GM12878 (cell line): Measurements from ENCODE around the gene ABHD6. TPM values are rescaled to one million over a fixed set of nuclear protein-coding genes. Genes with fewer than 3 reads are reported as not detected.

Experiments
- ATAC-seq: fragments of 200-7000 bp; cut with Tn5 transposase; 3 replicates; pipeline ENCODE4 v1.9.1; 2020; ENCODE audit warnings: mild to moderate bottlenecking, moderate library complexity
- BruUV-seq: library from RNA; stranded (reverse); fragments of 400-500 nt; replicated peaks from 2 replicates; lab custom pipeline; 2021; lab: Mats Ljungman, UMichigan
- CTCF ChIA-PET: fragments of 300-600 bp; sonication (Branson Sonifier 250); formaldehyde crosslinking; extraction: SDS; loops from one replicate; lab custom pipeline; 2021; ENCODE audit warnings: inconsistent platforms; lab: Yijun Ruan, JAX
- POLR2A ChIA-PET: fragments of 350-600 bp; formaldehyde crosslinking; extraction: SDS; loops from one replicate; lab custom pipeline; 2021; ENCODE audit warnings: inconsistent platforms; lab: Charles Lee
- RAD21 ChIA-PET: fragments of 300-600 bp; sonication (Branson Sonifier 250); formaldehyde crosslinking; loops from one replicate; lab custom pipeline; 2023; ENCODE audit warnings: antibody characterized with exemption; ENCODE audit not compliant: unreplicated experiment; lab: Charles Lee
- SMC1A ChIA-PET: fragments of 300-600 bp; sonication (Branson Sonifier 250); formaldehyde crosslinking; loops from one replicate; lab custom pipeline; 2023; ENCODE audit not compliant: unreplicated experiment, uncharacterized antibody; lab: Charles Lee
- DNase-seq: peaks from one replicate; pipeline ENCODE4 v3.0.0-alpha.2; 2011; ENCODE audit warnings: low read depth, low spot score
- FAIRE-seq: peaks from 3 replicates; lab custom pipeline; 2011; peaks lifted over from hg19 to GRCh38; lab: Jason Lieb, UNC
- H2AFZ ChIP-seq: 2 replicates; pipeline ENCODE4 v1.6.0; 2011; ENCODE audit warnings: low read depth, low read length, control low read depth; ENCODE audit not compliant: control insufficient read depth
- H3K27ac ChIP-seq: 2 replicates; pipeline ENCODE4 v1.5.1; 2011; ENCODE audit warnings: control low read depth; ENCODE audit not compliant: control insufficient read depth, insufficient read depth
- H3K27me3 ChIP-seq, 2 experiments: replicated peaks in 1 of 2; 2 replicates each; pipeline versions ENCODE4 v1.6.0 to v1.6.1; 2011; ENCODE audit warnings: low read length in 1 of 2; ENCODE audit not compliant: control insufficient read depth in 2 of 2, insufficient read depth in 2 of 2
- H3K36me3 ChIP-seq, 2 experiments: 2 replicates each; pipeline ENCODE4 v1.5.1; 2011; ENCODE audit warnings: low read length in 1 of 2; ENCODE audit not compliant: control insufficient read depth in 2 of 2, insufficient read depth in 2 of 2
- H3K4me1 ChIP-seq: 2 replicates; pipeline ENCODE4 v1.6.1; 2011; ENCODE audit warnings: mild to moderate bottlenecking, low read length, moderate library complexity, mixed read lengths; ENCODE audit not compliant: control insufficient read depth, insufficient read depth
- H3K4me2 ChIP-seq: 2 replicates; pipeline ENCODE4 v1.6.0; 2011; ENCODE audit warnings: control low read depth; ENCODE audit not compliant: control insufficient read depth, insufficient read depth
- H3K4me3 ChIP-seq: fragments of 200-600 bp; sonication (generic); 2 replicates; pipeline ENCODE4 v1.5.1; 2016
- H3K79me2 ChIP-seq: 2 replicates; pipeline ENCODE4 v1.6.0; 2011; ENCODE audit warnings: low read length; ENCODE audit not compliant: control insufficient read depth, insufficient read depth
- H3K9ac ChIP-seq: 2 replicates; pipeline ENCODE4 v1.8.0; 2011; ENCODE audit warnings: low read length, control low read depth, mixed read lengths; ENCODE audit not compliant: control insufficient read depth, insufficient read depth
- H3K9me3 ChIP-seq: replicated peaks from 3 replicates; pipeline ENCODE4 v1.5.1; 2011; ENCODE audit warnings: mild to moderate bottlenecking, low read length; ENCODE audit not compliant: control insufficient read depth, insufficient read depth
- H4K20me1 ChIP-seq: 2 replicates; pipeline ENCODE4 v1.6.0; 2011; ENCODE audit not compliant: control insufficient read depth, insufficient read depth
- CBX5 ChIP-seq: sonication (generic); IDR thresholded peaks from 2 replicates; pipeline ENCODE4 v1.6.1; 2016; ENCODE audit warnings: low read depth, moderate library complexity, mild to moderate bottlenecking, inconsistent platforms
- E2F8 ChIP-seq: fragments of 450-650 bp; IDR thresholded peaks from 2 replicates; pipeline ENCODE4 v1.6.1; 2018; ENCODE audit warnings: mild to moderate bottlenecking, low read depth, moderate library complexity; ENCODE audit not compliant: partially characterized antibody
- FOS ChIP-seq: IDR thresholded peaks from 3 replicates; pipeline ENCODE4 v1.6.1; 2011; ENCODE audit warnings: borderline replicate concordance; ENCODE audit not compliant: insufficient read length; ENCODE audit errors: extremely low read depth
- HDGF ChIP-seq: fragments of 450-650 bp; IDR thresholded peaks from 2 replicates; pipeline ENCODE4 v1.6.1; 2016; ENCODE audit warnings: antibody characterized with exemption
- IKZF1 ChIP-seq: fragments of 450-650 bp; conservative IDR thresholded peaks from 2 replicates; pipeline ENCODE4 v1.6.1; 2017; ENCODE audit warnings: antibody characterized with exemption, mild to moderate bottlenecking
- JUNB ChIP-seq: IDR thresholded peaks from 2 replicates; pipeline ENCODE4 v1.6.1; 2016; ENCODE audit warnings: antibody characterized with exemption, mild to moderate bottlenecking
- NRF1 ChIP-seq: conservative IDR thresholded peaks from 2 replicates; pipeline ENCODE4 v1.6.1; 2011; ENCODE audit warnings: mild to moderate bottlenecking, low read depth, low read length, improper control_type of control experiment
- PBX3 ChIP-seq: IDR thresholded peaks from 2 replicates; pipeline ENCODE4 v1.6.1; 2011; ENCODE audit warnings: mild to moderate bottlenecking, low read depth, low read length, moderate library complexity; ENCODE audit not compliant: insufficient replicate concordance
- RB1 ChIP-seq: fragments of 450-650 bp; formaldehyde crosslinking; IDR thresholded peaks from 2 replicates; pipeline ENCODE4 v1.6.1; 2017; ENCODE audit warnings: mild to moderate bottlenecking, borderline replicate concordance
- RBBP5 ChIP-seq: fragments of 200-600 bp; sonication (generic); conservative IDR thresholded peaks from 2 replicates; pipeline ENCODE4 v1.6.1; 2016
- RCOR1 ChIP-seq: conservative IDR thresholded peaks from 2 replicates; pipeline ENCODE4 v1.6.1; 2012; ENCODE audit warnings: low read depth, low read length, improper control_type of control experiment
- RELB ChIP-seq: fragments of 450-650 bp; IDR thresholded peaks from 2 replicates; pipeline ENCODE4 v1.6.1; 2017; ENCODE audit warnings: low read depth, mild to moderate bottlenecking, moderate library complexity
- SIN3A ChIP-seq: IDR thresholded peaks from 2 replicates; pipeline ENCODE4 v1.6.1; 2012; ENCODE audit warnings: low read depth, low read length, improper control_type of control experiment
- SMARCA5 ChIP-seq: fragments of 450-650 bp; IDR thresholded peaks from 2 replicates; pipeline ENCODE4 v1.6.1; 2017; ENCODE audit warnings: mild to moderate bottlenecking
- SRF ChIP-seq, 2 experiments: IDR thresholded peaks; 2 replicates each; pipeline ENCODE4 v1.6.1; 2011; ENCODE audit warnings: low read depth in 2 of 2, low read length in 2 of 2, mild to moderate bottlenecking in 1 of 2, moderate library complexity in 1 of 2
- TAF1 ChIP-seq: IDR thresholded peaks from 2 replicates; pipeline ENCODE4 v1.6.1; 2011; ENCODE audit warnings: mild to moderate bottlenecking, low read depth, low read length, borderline replicate concordance
- TARDBP ChIP-seq: IDR thresholded peaks from 2 replicates; pipeline ENCODE4 v1.6.1; 2016; ENCODE audit warnings: borderline replicate concordance
- WGBS: methylation state at CpG from one replicate; pipeline ENCODE4 v1.1.6; 2016; ENCODE audit warnings: low lambda C conversion rate; ENCODE audit not compliant: insufficient replicate concordance, insufficient coverage; ENCODE audit errors: missing lambda C conversion rate; 5-methylcytosine and 5-hydroxymethylcytosine counted together
- in situ Hi-C: fragments of 300-500 bp; cut with MboI; formaldehyde crosslinking; loops from 9 replicates; pipeline ENCODE4 v1.14.3; 2018; ENCODE audit warnings: mixed read lengths
- intact Hi-C: fragments of 100-400 bp; cut with micrococcal nuclease; formaldehyde crosslinking; loops from one replicate; pipeline ENCODE4 v1.14.2; 2022; ENCODE audit not compliant: unreplicated experiment
- polyA plus RNA-seq, 11 experiments: library from polyadenylated mRNA; depleted of rRNA in 4 of 11; unstranded in 6 of 11; stranded (reverse) in 5 of 11; fragments of >200 nt; fragmentation: Nextera tagmentation in 4 of 11; fragmentation: Illumina TruSeq in 1 of 11; extraction: Ambion mirVana in 4 of 11; extraction: Trizol in 1 of 11; gene quantifications; 1 replicate in 1 of 11; 2 replicates in 10 of 11; pipeline versions ENCODE4 v1.2.1 to v1.2.3, GENCODE V29; 2011 to 2016; ENCODE audit warnings: inconsistent platforms in 2 of 11, missing spikeins in 2 of 11, low read depth in 1 of 11
- total RNA-seq, 4 experiments: library from RNA; depleted of rRNA in 3 of 4; stranded (reverse); fragments of >200 nt in 3 of 4; fragmentation: Illumina TruSeq in 1 of 4; extraction: Trizol in 1 of 4; gene quantifications; 2 replicates each; pipeline versions ENCODE4 v1.2.1 to v1.2.3, GENCODE V29; 2013 to 2021

Gene ABHD6
- total and polyA plus RNA-seq, 10 of the 15 experiments (the other 5 are each of a cell fraction or from before 2014, with no cell fraction given), result 1.4 to 33.2 (median 3.2) TPM

- peak overlapping the region; percentile 68 for H3K4me3 ChIP-seq
- POLR2A ChIA-PET, result interaction anchor here (0.7 to 2.9 kb wide), 8 partner anchors 8 to 69 kb away, joined by 3 to 15 read pairs (median 6); partner anchors contain the start of genes HTD2 and RPP14
- DNase-seq (no peak), ATAC-seq (peak; percentile 66), FAIRE-seq (no peak)
- in situ Hi-C loops, result no loop called here
- peaks cover 13% of the 10 kb centered on the region for H3K4me1 ChIP-seq
- BruUV-seq, result no TSS peak
- SMC1A ChIA-PET, result interaction anchor here (0.9 to 4.4 kb wide), 6 partner anchors 12 to 68 kb away, joined by 3 to 27 read pairs (median 10); partner anchors contain the start of genes HTD2 and RPP14
- peak overlapping the region; percentile 53 for H3K9ac ChIP-seq
- H3K4me2 ChIP-seq, result peak overlapping the region; percentile 94
- under 1% methylated on average over 50 of the region's 53 CpGs for WGBS
- peak overlapping the region; percentile 89 for H2AFZ ChIP-seq
- peak overlapping the region; percentile 44 for H3K27ac ChIP-seq
- intact Hi-C loops, result loop anchor here (2.0 to 5.0 kb wide), 2 partner anchors 23 to 59 kb away; no protein-coding TSS in a partner anchor
- CTCF ChIA-PET, result interaction anchor here (0.6 to 5.3 kb wide), 15 partner anchors 10 to 997 kb away, joined by 3 to 36 read pairs (median 3); partner anchors contain the start of genes HTD2 and RPP14
- H3K36me3 ChIP-seq, result no peaks in the 10 kb centered on the region
- no peaks in the 10 kb centered on the region for H3K27me3 ChIP-seq
- no peaks in the 10 kb centered on the region for H3K9me3 ChIP-seq
- peaks cover 1% of the 10 kb centered on the region for H3K79me2 ChIP-seq
- H4K20me1 ChIP-seq, result no peaks in the 10 kb centered on the region
- RAD21 ChIA-PET, result interaction anchor here (0.6 to 6.6 kb wide), 17 partner anchors 12 to 255 kb away, joined by 3 to 41 read pairs (median 7); partner anchors contain the start of genes DNASE1L3, HTD2 and RPP14
- TF ChIP-seq RBBP5 (no peak), IKZF1 (peak; percentile 47; the same call in 1 of the 2 replicates), TARDBP (no peak), E2F8 (no peak), TAF1 (no peak), PBX3 (no peak), CBX5 (no peak), JUNB (no peak), RCOR1 (no peak), FOS (no peak), RB1 (no peak), NRF1 (no peak), SMARCA5 (0 out of 2 replicates have a peak, but pooled peaks have one; percentile 13), SRF (IDR thresholded peaks at IDR 0.05; ENCODE audit: low read depth in 2 of 2, low read length in 2 of 2) (0 out of 4 replicates have a peak, but pooled peaks have one; percentile 28 to 59), HDGF (no peak), SIN3A (peak; percentile 37; the same call in 1 of the 2 replicates), RELB (peak; percentile 17; the same call in 1 of the 2 replicates)
Measured at GRCh38 chr3:58237941-58238681, 519 bp downstream of the ABHD6 start.
